ENCODE results near the gene UBFD1. TPM values are rescaled to one million over a fixed set of nuclear protein-coding genes. Genes with fewer than 3 reads are reported as not detected.

Gene UBFD1
- total RNA-seq (10 to 100 TPM; 40.1 to 77.3 (median 50.7) TPM), polyA plus RNA-seq (10 to 100 TPM; 12.4 to 20.6 TPM)
- long read RNA-seq, donor 1, full-length matches to known transcripts = 22 of 37 reads
- long read RNA-seq, donor 1, partial matches to known transcripts = 2 of 37 reads
- long read RNA-seq, donor 1, other reads (novel, unspliced or antisense) = 13 of 37 reads
- long read RNA-seq, donor 2, full-length matches to known transcripts = 13 of 33 reads
- long read RNA-seq, donor 2, partial matches to known transcripts = 2 of 33 reads
- long read RNA-seq, donor 2, other reads (novel, unspliced or antisense) = 18 of 33 reads
- long read RNA-seq, donor 3, partial matches to known transcripts = 2 of 44 reads
- long read RNA-seq, donor 3, other reads (novel, unspliced or antisense) = 42 of 44 reads

- 2% methylated on average over 63 to 65 of the region's 65 CpGs for WGBS, 2 donors
- H3K4me1 ChIP-seq = peaks cover 10 to 45% (median 40%) of the 10 kb centered on the region in 9 donors
- intact Hi-C loops (cut with DNase I) = loop anchor here in 6 of 10 donors (1.0 to 5.0 kb wide), 5 partner anchors 39 to 60 kb away; partner anchors contain the start of genes NDUFAB1 (in 6 of the 6) and GGA2 (in 2 of the 6)
Measured at GRCh38 chr16:23556881-23557778, at the start of gene UBFD1, which contains the start of gene EARS2. Gene UBFD1 (plus strand): TSS chr16:23557727. CDS start chr16:23557743, 16 bp downstream. Gene EARS2 (minus strand): TSS chr16:23557350. CDS start chr16:23557343, 7 bp downstream.

GRCh38 chr16:23508589-23509440 lies 48.7 kb upstream of the UBFD1 start:
- peak in 2 of 8 donors; percentile 4 to 6 for ATAC-seq
- DNase-seq = no peak
- peak overlapping the region; percentile 66 to 92 (median 85) for H3K4me3 ChIP-seq
- peaks cover 14 to 57% (median 43%) of the 10 kb centered on the region in 9 donors for H3K4me1 ChIP-seq
- peak overlapping the region in 8 of 10 donors; percentile 43 to 94 (median 86) for H3K27ac ChIP-seq
- WGBS, 2 donors = 16 to 17% methylated on average over 28 of the region's 28 CpGs
- no peaks in the 10 kb centered on the region for H3K36me3 ChIP-seq
- H3K9me3 ChIP-seq = no peaks in the 10 kb centered on the region
- H3K27me3 ChIP-seq = no peaks in the 10 kb centered on the region
- no peak for TF ChIP-seq CTCF (IDR thresholded peaks at IDR 0.05)
- intact Hi-C loops (cut with DNase I) = loop anchor here in 3 of 10 donors (5.0 to 10.0 kb wide), 2 partner anchors 54 to 57 kb away; partner anchors contain the start of gene COG7 (in 3 of the 3)

More at GRCh38 chr16:23556881-23557778, at the start of gene UBFD1, which contains the start of gene EARS2:
- no peaks in the 10 kb centered on the region for H3K27me3 ChIP-seq
- H3K4me3 ChIP-seq = peak within 1 kb of the TSS; percentile 82 to 99 (median 93)
- H3K9me3 ChIP-seq = no peaks in the 10 kb centered on the region
- peaks cover 0 to 49% (median 23%) of the 10 kb centered on the region in 9 donors for H3K36me3 ChIP-seq
- ATAC-seq (peak; percentile 96 to 98 (median 98)), DNase-seq (peak; percentile 98)
- peak; percentile 88 to 99 (median 97) for TF ChIP-seq CTCF (IDR thresholded peaks at IDR 0.05)
- peak within 1 kb of the TSS; percentile 79 to 97 (median 93) for H3K27ac ChIP-seq

- DNase-seq (no peak), ATAC-seq (no peak)
- no peak for TF ChIP-seq CTCF (IDR thresholded peaks at IDR 0.05)
- intact Hi-C loops (cut with DNase I) = loop anchor here in 3 of 10 donors (5.0 to 10.0 kb wide), 2 partner anchors 55 to 57 kb away; partner anchors contain the start of gene COG7 (in 3 of the 3)
- Histone ChIP-seq H3K27ac (peak overlapping the region in 9 of 10 donors; percentile 43 to 94 (median 86)), H3K4me3 (peak overlapping the region; percentile 66 to 92 (median 85)), H3K9me3 (no peaks in the 10 kb centered on the region), H3K4me1 (peaks cover 11 to 51% (median 37%) of the 10 kb centered on the region in 9 donors), H3K27me3 (no peaks in the 10 kb centered on the region), H3K36me3 (peaks cover 0 to 3% (median 0%) of the 10 kb centered on the region in 9 donors)
- 1 to 3% methylated on average over 5 of the region's 5 CpGs for WGBS, 2 donors
Measured at GRCh38 chr16:23509441-23509754, 48.1 kb upstream of the UBFD1 start.
